Neuronal stem cell (in vitro differentiated cells): ENCODE data around the gene GET4.

ENCODE experiments used
- DNase-seq: peaks from one replicate; pipeline ENCODE4 v3.0.0-alpha.2; 2013; ENCODE audit warnings: low spot score
- H2AFZ ChIP-seq: one replicate; pipeline ENCODE4 v1.6.1; 2013; ENCODE audit warnings: mild to moderate bottlenecking, low read length, inconsistent platforms
- H2AK5ac ChIP-seq: 2 replicates; pipeline ENCODE4 v1.6.1; 2013; ENCODE audit warnings: low read depth, mild to moderate bottlenecking, inconsistent platforms, low read length, moderate library complexity, mixed read lengths
- H2BK120ac ChIP-seq: 2 replicates; pipeline ENCODE4 v1.6.1; 2013; ENCODE audit warnings: low read depth, mild to moderate bottlenecking, inconsistent platforms, low read length, moderate library complexity, mixed read lengths
- H2BK12ac ChIP-seq: one replicate; pipeline ENCODE4 v1.6.1; 2013; ENCODE audit warnings: low read length, inconsistent platforms
- H2BK15ac ChIP-seq: 2 replicates; pipeline ENCODE4 v1.6.1; 2013; ENCODE audit warnings: mild to moderate bottlenecking, low read length, inconsistent platforms, mixed read lengths
- H2BK5ac ChIP-seq: one replicate; pipeline ENCODE4 v1.6.1; 2013; ENCODE audit warnings: inconsistent platforms, mild to moderate bottlenecking, low read length, moderate library complexity
- H3K14ac ChIP-seq: one replicate; pipeline ENCODE4 v1.6.1; 2013; ENCODE audit warnings: low read length, inconsistent platforms
- H3K18ac ChIP-seq: 2 replicates; pipeline ENCODE4 v1.6.1; 2013; ENCODE audit warnings: low read length, inconsistent platforms
- H3K23ac ChIP-seq: 2 replicates; pipeline ENCODE4 v1.6.1; 2013; ENCODE audit warnings: low read depth, mild to moderate bottlenecking, mixed read lengths, low read length, inconsistent platforms; ENCODE audit not compliant: poor library complexity
- H3K27ac ChIP-seq: replicated peaks from 3 replicates; pipeline ENCODE4 v1.5.1; 2013; ENCODE audit warnings: low read length, inconsistent platforms
- H3K27me3 ChIP-seq, 3 experiments: 2 replicates each; pipeline ENCODE4 v1.6.1; 2013; ENCODE audit warnings: low read length in 3 of 3, mild to moderate bottlenecking in 2 of 3, inconsistent platforms in 1 of 3, low read depth in 1 of 3, mixed read lengths in 1 of 3, moderate library complexity in 1 of 3; ENCODE audit not compliant: control insufficient read depth in 3 of 3, insufficient read depth in 3 of 3
- H3K36me3 ChIP-seq, 2 donors: replicated peaks in 1 of 2; 2 replicates each; pipeline ENCODE4 v1.6.1; 2013; ENCODE audit warnings: low read length in 2 of 2; ENCODE audit not compliant: control insufficient read depth in 2 of 2, insufficient read depth in 2 of 2
- H3K4ac ChIP-seq: 2 replicates; pipeline ENCODE4 v1.6.1; 2013; ENCODE audit warnings: inconsistent platforms, mild to moderate bottlenecking, low read length, moderate library complexity
- H3K4me1 ChIP-seq, 2 donors: 1 replicate in 1 of 2; 2 replicates in 1 of 2; pipeline ENCODE4 v1.6.1; 2013; ENCODE audit warnings: low read length in 2 of 2, low read depth in 1 of 2; ENCODE audit not compliant: control insufficient read depth in 2 of 2, insufficient read depth in 1 of 2
- H3K4me2 ChIP-seq: one replicate; pipeline ENCODE4 v1.6.1; 2013; ENCODE audit warnings: mild to moderate bottlenecking, low read length, inconsistent platforms; ENCODE audit not compliant: insufficient read depth, poor library complexity, severe bottlenecking
- H3K4me3 ChIP-seq, 2 donors: 2 replicates each; pipeline ENCODE4 v1.5.1; 2013; ENCODE audit warnings: low read length in 2 of 2, mild to moderate bottlenecking in 2 of 2, inconsistent platforms in 1 of 2, moderate library complexity in 1 of 2
- H3K79me1 ChIP-seq: one replicate; pipeline ENCODE4 v1.6.1; 2013; ENCODE audit warnings: low read depth, mild to moderate bottlenecking, inconsistent platforms, low read length, moderate library complexity
- H3K9ac ChIP-seq: one replicate; pipeline ENCODE4 v1.6.1; 2013; ENCODE audit warnings: mild to moderate bottlenecking, low read depth, low read length, inconsistent platforms; ENCODE audit not compliant: poor library complexity
- H3K9me3 ChIP-seq, 2 donors: replicated peaks in 1 of 2; 2 replicates each; pipeline versions ENCODE3 to v1.6.1; 2013; ENCODE audit warnings: low read length in 2 of 2, mild to moderate bottlenecking in 2 of 2, inconsistent platforms in 1 of 2, low read depth in 1 of 2, mixed read lengths in 1 of 2, moderate library complexity in 1 of 2; ENCODE audit not compliant: control insufficient read depth in 2 of 2, insufficient read depth in 1 of 2
- H4K8ac ChIP-seq: one replicate; pipeline ENCODE4 v1.6.1; 2013; ENCODE audit warnings: low read depth, mild to moderate bottlenecking, inconsistent platforms, low read length, moderate library complexity
- H4K91ac ChIP-seq: one replicate; pipeline ENCODE4 v1.6.1; 2013; ENCODE audit warnings: low read length, low read depth, mild to moderate bottlenecking, inconsistent platforms; ENCODE audit not compliant: poor library complexity
- WGBS, 2 donors: extraction: QIAGEN DNeasy Blood & Tissue Kit; methylation state at CpG; one replicate each; pipeline ENCODE4 v1.1.7; 2013; ENCODE audit warnings: missing lambda C conversion rate in 2 of 2, mixed read lengths in 1 of 2; ENCODE audit not compliant: insufficient read length in 2 of 2, insufficient replicate concordance in 1 of 2; ENCODE audit errors: extremely low coverage in 2 of 2; 5-methylcytosine and 5-hydroxymethylcytosine counted together

The GET4 gene

DNA sequence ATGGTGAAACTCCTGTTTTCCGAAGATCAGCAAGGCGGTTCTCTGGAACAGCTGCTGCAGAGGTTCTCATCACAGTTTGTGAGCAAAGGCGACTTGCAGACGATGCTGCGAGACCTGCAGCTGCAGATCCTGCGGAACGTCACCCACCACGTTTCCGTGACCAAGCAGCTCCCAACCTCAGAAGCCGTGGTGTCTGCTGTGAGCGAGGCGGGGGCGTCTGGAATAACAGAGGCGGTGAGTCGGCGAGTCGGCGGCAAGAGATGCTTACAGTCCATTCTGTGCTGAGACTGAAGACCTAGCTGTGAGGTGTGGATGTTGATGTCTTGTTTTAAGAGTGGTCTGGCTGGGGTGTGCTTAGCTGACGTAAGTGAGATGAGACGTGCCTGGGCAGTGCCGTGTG is 16.2 kb upstream of the GET4 start:
- Histone ChIP-seq H2AK5ac (no peak overlapping the region), H3K9me3 (no peaks in the 10 kb centered on the region), H3K18ac (no peak overlapping the region), H3K14ac (no peak overlapping the region), H3K23ac (no peak overlapping the region), H4K91ac (no peak overlapping the region), H3K36me3 (peaks cover 48 to 94% of the 10 kb centered on the region in 2 donors), H3K27ac (no peak overlapping the region), H3K4me3 (no peak overlapping the region), H2BK5ac (no peak overlapping the region), H2BK12ac (no peak overlapping the region), H4K8ac (no peak overlapping the region), H3K4me2 (no peak overlapping the region), H3K4me1 (no peaks in the 10 kb centered on the region), H2BK120ac (no peak overlapping the region), H3K4ac (no peak overlapping the region), H2AFZ (no peak overlapping the region), H2BK15ac (no peak overlapping the region), H3K27me3 (no peaks in the 10 kb centered on the region), H3K9ac (no peak overlapping the region), H3K79me1 (peaks cover 4% of the 10 kb centered on the region)
- DNase-seq = no peak
- WGBS, 2 donors = no CpG with 5 or more reads among the region's 21 CpGs

DNA sequence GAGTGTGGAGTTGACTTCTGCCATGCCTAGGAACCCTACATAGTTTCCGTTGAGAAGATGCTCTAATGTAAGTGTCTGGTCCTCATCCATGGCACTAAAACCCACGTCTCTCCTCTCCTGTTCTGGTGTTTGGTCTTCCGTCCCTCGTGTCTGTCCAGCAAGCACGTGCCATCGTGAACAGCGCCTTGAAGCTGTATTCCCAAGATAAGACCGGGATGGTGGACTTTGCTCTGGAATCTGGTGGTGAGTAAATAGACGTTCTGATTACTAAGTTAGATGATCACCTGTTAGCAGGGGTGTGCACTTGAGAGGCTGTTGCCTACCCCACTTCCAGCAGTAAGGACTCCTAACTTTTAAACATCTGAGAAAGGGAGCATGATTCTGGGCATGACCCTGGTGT is 15.1 kb upstream of the GET4 start:
- no peak overlapping the region for H4K91ac ChIP-seq
- H3K4me1 ChIP-seq = no peaks in the 10 kb centered on the region
- no peak overlapping the region for H4K8ac ChIP-seq
- peaks cover 50 to 94% of the 10 kb centered on the region in 2 donors for H3K36me3 ChIP-seq
- H3K9ac ChIP-seq = no peak overlapping the region
- H2BK5ac ChIP-seq = no peak overlapping the region
- no peak overlapping the region for H2BK12ac ChIP-seq
- no peak overlapping the region for H2AFZ ChIP-seq
- WGBS, 2 donors = no CpG with 5 or more reads among the region's 9 CpGs
- no peak overlapping the region for H3K23ac ChIP-seq
- no peak overlapping the region for H2BK120ac ChIP-seq
- H3K18ac ChIP-seq = no peak overlapping the region
- no peak overlapping the region for H3K27ac ChIP-seq
- H3K79me1 ChIP-seq = peaks cover 4% of the 10 kb centered on the region
- H2AK5ac ChIP-seq = no peak overlapping the region
- no peaks in the 10 kb centered on the region for H3K9me3 ChIP-seq
- H3K4ac ChIP-seq = no peak overlapping the region
- H2BK15ac ChIP-seq = no peak overlapping the region
- no peak overlapping the region for H3K4me2 ChIP-seq
- H3K14ac ChIP-seq = no peak overlapping the region
- no peak overlapping the region for H3K4me3 ChIP-seq
- no peak for DNase-seq
- H3K27me3 ChIP-seq = no peaks in the 10 kb centered on the region

DNA sequence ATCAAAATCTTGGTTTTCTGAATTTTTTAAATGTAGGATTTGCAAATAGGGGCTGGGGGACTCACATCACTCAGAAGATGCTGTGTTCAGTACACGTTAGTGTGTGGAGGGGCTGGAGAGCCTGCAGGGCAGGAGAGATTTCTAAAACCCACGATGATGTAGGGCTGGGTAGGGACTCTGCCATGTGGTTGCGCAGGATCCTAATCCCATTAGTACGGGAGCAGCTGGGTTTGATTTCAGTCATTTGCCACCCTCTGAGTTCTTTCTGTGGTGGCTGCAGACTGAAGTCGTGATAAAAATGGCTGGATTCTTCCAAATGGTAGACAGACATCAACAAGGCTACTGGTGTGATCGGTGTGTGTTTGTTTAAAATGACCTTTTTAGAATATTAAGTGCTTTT is 14.2 kb upstream of the GET4 start:
- H3K27ac ChIP-seq = no peak overlapping the region
- H3K14ac ChIP-seq = no peak overlapping the region
- H3K18ac ChIP-seq = no peak overlapping the region
- no peak overlapping the region for H2AFZ ChIP-seq
- H3K36me3 ChIP-seq = peaks cover 47 to 91% of the 10 kb centered on the region in 2 donors
- no peak overlapping the region for H3K9ac ChIP-seq
- no peak overlapping the region for H2BK12ac ChIP-seq
- no peak overlapping the region for H3K23ac ChIP-seq
- no peak overlapping the region for H3K4me3 ChIP-seq
- H3K4ac ChIP-seq = no peak overlapping the region
- H4K8ac ChIP-seq = no peak overlapping the region
- no peak overlapping the region for H2BK15ac ChIP-seq
- H3K27me3 ChIP-seq = no peaks in the 10 kb centered on the region
- H2BK5ac ChIP-seq = no peak overlapping the region
- no peak overlapping the region for H4K91ac ChIP-seq
- no peak for DNase-seq
- H3K4me1 ChIP-seq = no peaks in the 10 kb centered on the region
- no CpG with 5 or more reads among the region's 6 CpGs for WGBS, 2 donors
- H2BK120ac ChIP-seq = no peak overlapping the region
- no peak overlapping the region for H2AK5ac ChIP-seq
- H3K4me2 ChIP-seq = no peak overlapping the region
- peaks cover 0 to 2% of the 10 kb centered on the region in 2 donors for H3K9me3 ChIP-seq
- H3K79me1 ChIP-seq = no peaks in the 10 kb centered on the region

DNA sequence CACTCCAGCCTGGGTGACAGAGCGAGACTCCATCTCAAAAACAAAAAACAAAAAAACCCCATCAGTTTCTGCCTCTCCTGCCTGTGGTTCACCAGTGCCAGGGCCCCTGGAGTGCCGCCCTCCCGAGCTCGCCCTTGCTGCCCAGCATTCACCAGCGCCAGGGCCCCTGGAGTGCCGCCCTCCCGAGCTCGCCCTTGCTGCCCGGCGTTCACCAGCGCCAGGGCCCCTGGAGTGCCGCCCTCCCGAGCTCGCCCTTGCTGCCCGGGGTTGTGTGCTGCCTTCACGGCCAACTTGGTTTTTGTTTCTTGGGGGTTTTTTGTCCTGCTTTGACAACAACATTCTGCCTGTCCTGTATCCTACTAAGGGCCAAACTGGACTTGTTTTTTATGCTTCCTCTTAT is 13.2 kb upstream of the GET4 start:
- Histone ChIP-seq H3K14ac (no peak overlapping the region), H3K36me3 (peaks cover 50 to 91% of the 10 kb centered on the region in 2 donors)
- no peak for DNase-seq

More for the DNA sequence above, 13.2 kb upstream of the GET4 start:
- Histone ChIP-seq H3K27me3 (no peaks in the 10 kb centered on the region), H3K18ac (no peak overlapping the region), H2BK12ac (no peak overlapping the region), H2BK15ac (no peak overlapping the region), H2AFZ (no peak overlapping the region), H3K27ac (no peak overlapping the region), H3K4ac (no peak overlapping the region), H3K79me1 (peaks cover 3% of the 10 kb centered on the region), H3K4me3 (no peak overlapping the region), H4K91ac (no peak overlapping the region), H2BK5ac (no peak overlapping the region), H4K8ac (no peak overlapping the region), H3K4me2 (no peak overlapping the region), H3K9ac (no peak overlapping the region), H3K4me1 (no peaks in the 10 kb centered on the region), H3K9me3 (peaks cover 0 to 2% of the 10 kb centered on the region in 2 donors), H2AK5ac (no peak overlapping the region), H3K23ac (no peak overlapping the region), H2BK120ac (no peak overlapping the region)
- WGBS, 2 donors = no CpG with 5 or more reads among the region's 16 CpGs
